Measurements from ENCODE around the gene SMIM11. TPM values are rescaled to one million over a fixed set of nuclear protein-coding genes. Genes with fewer than 3 reads are reported as not detected.
"Not testable (repeated sequence)": the region's sequence is repeated elsewhere in the genome, so short reads cannot be mapped to it uniquely, and the experiment has no call there.

SMIM11 gene
- total and polyA plus RNA-seq, 10 of the 15 experiments (the other 5 are each of a cell fraction or from before 2014, with no cell fraction given): 4.8 to 43.1 (median 16.0) TPM

- peak; percentile 98 for ATAC-seq
- H3K4me1 ChIP-seq (ENCODE audit: control insufficient read depth, insufficient read depth, low read length); H4K20me1 ChIP-seq (ENCODE audit: control insufficient read depth, insufficient read depth); H3K9me3 ChIP-seq (replicated peaks; ENCODE audit: control insufficient read depth, insufficient read depth, low read length); H3K36me3 ChIP-seq (ENCODE audit: control insufficient read depth in 2 of 2, insufficient read depth in 2 of 2, low read length in 1 of 2); CTCF ChIA-PET; H3K4me3 ChIP-seq; H3K9ac ChIP-seq (ENCODE audit: control insufficient read depth, insufficient read depth, low read length); BruUV-seq (replicated peaks); in situ Hi-C loops (cut with MboI); POLR2A ChIA-PET; H3K27ac ChIP-seq (ENCODE audit: control insufficient read depth, insufficient read depth); SMC1A ChIA-PET (ENCODE audit: uncharacterized antibody, unreplicated experiment); H3K4me2 ChIP-seq (ENCODE audit: control insufficient read depth, insufficient read depth); H3K79me2 ChIP-seq (ENCODE audit: control insufficient read depth, insufficient read depth, low read length); DNase-seq (ENCODE audit: low read depth, low spot score); intact Hi-C loops (cut with micrococcal nuclease; ENCODE audit: unreplicated experiment); H2AFZ ChIP-seq (ENCODE audit: control insufficient read depth, low read depth, low read length); RAD21 ChIA-PET (ENCODE audit: unreplicated experiment); H3K27me3 ChIP-seq (replicated peaks in 1 of 2; ENCODE audit: control insufficient read depth in 2 of 2, insufficient read depth in 2 of 2, low read length in 1 of 2): not testable (repeated sequence)
- no CpG with 5 or more reads among the region's 14 CpGs for WGBS (ENCODE audit: insufficient coverage, insufficient replicate concordance, low lambda C conversion rate, missing lambda C conversion rate)
- FAIRE-seq: peak; percentile 99
Observed at GRCh38 chr21:34383724-34384415, 8.6 kb downstream of the SMIM11 start.

- RAD21 ChIA-PET (ENCODE audit: unreplicated experiment); H3K9ac ChIP-seq (ENCODE audit: control insufficient read depth, insufficient read depth, low read length); ATAC-seq; POLR2A ChIA-PET; BruUV-seq (replicated peaks); H3K27ac ChIP-seq (ENCODE audit: control insufficient read depth, insufficient read depth); H3K4me2 ChIP-seq (ENCODE audit: control insufficient read depth, insufficient read depth); H3K36me3 ChIP-seq (ENCODE audit: control insufficient read depth in 2 of 2, insufficient read depth in 2 of 2, low read length in 1 of 2); in situ Hi-C loops (cut with MboI); H3K27me3 ChIP-seq (replicated peaks in 1 of 2; ENCODE audit: control insufficient read depth in 2 of 2, insufficient read depth in 2 of 2, low read length in 1 of 2); CTCF ChIA-PET; H3K4me1 ChIP-seq (ENCODE audit: control insufficient read depth, insufficient read depth, low read length); FAIRE-seq; H3K79me2 ChIP-seq (ENCODE audit: control insufficient read depth, insufficient read depth, low read length); SMC1A ChIA-PET (ENCODE audit: uncharacterized antibody, unreplicated experiment); H4K20me1 ChIP-seq (ENCODE audit: control insufficient read depth, insufficient read depth); DNase-seq (ENCODE audit: low read depth, low spot score); intact Hi-C loops (cut with micrococcal nuclease; ENCODE audit: unreplicated experiment); H2AFZ ChIP-seq (ENCODE audit: control insufficient read depth, low read depth, low read length); H3K4me3 ChIP-seq; H3K9me3 ChIP-seq (replicated peaks; ENCODE audit: control insufficient read depth, insufficient read depth, low read length): not testable (repeated sequence)
- no CpG with 5 or more reads among the region's 5 CpGs for WGBS (ENCODE audit: insufficient coverage, insufficient replicate concordance, low lambda C conversion rate, missing lambda C conversion rate)
Observed at GRCh38 chr21:34400522-34400921, 25.2 kb downstream of the SMIM11 start.

- SMC1A ChIA-PET (ENCODE audit: uncharacterized antibody, unreplicated experiment); DNase-seq (ENCODE audit: low read depth, low spot score); CTCF ChIA-PET; intact Hi-C loops (cut with micrococcal nuclease; ENCODE audit: unreplicated experiment); H4K20me1 ChIP-seq (ENCODE audit: control insufficient read depth, insufficient read depth); POLR2A ChIA-PET; ATAC-seq; H3K4me3 ChIP-seq; H3K36me3 ChIP-seq (ENCODE audit: control insufficient read depth in 2 of 2, insufficient read depth in 2 of 2, low read length in 1 of 2); H3K4me1 ChIP-seq (ENCODE audit: control insufficient read depth, insufficient read depth, low read length); H3K9me3 ChIP-seq (replicated peaks; ENCODE audit: control insufficient read depth, insufficient read depth, low read length); H3K9ac ChIP-seq (ENCODE audit: control insufficient read depth, insufficient read depth, low read length); H2AFZ ChIP-seq (ENCODE audit: control insufficient read depth, low read depth, low read length); H3K79me2 ChIP-seq (ENCODE audit: control insufficient read depth, insufficient read depth, low read length); FAIRE-seq; in situ Hi-C loops (cut with MboI); H3K27ac ChIP-seq (ENCODE audit: control insufficient read depth, insufficient read depth); H3K4me2 ChIP-seq (ENCODE audit: control insufficient read depth, insufficient read depth); H3K27me3 ChIP-seq (replicated peaks in 1 of 2; ENCODE audit: control insufficient read depth in 2 of 2, insufficient read depth in 2 of 2, low read length in 1 of 2); BruUV-seq (replicated peaks); RAD21 ChIA-PET (ENCODE audit: unreplicated experiment): not testable (repeated sequence)
- WGBS (ENCODE audit: insufficient coverage, insufficient replicate concordance, low lambda C conversion rate, missing lambda C conversion rate): no CpG with 5 or more reads among the region's 5 CpGs
Observed at GRCh38 chr21:34404742-34405141, 29.4 kb downstream of the SMIM11 start.

- CTCF ChIA-PET; H3K36me3 ChIP-seq (ENCODE audit: control insufficient read depth in 2 of 2, insufficient read depth in 2 of 2, low read length in 1 of 2); H3K9ac ChIP-seq (ENCODE audit: control insufficient read depth, insufficient read depth, low read length); H3K4me2 ChIP-seq (ENCODE audit: control insufficient read depth, insufficient read depth); H2AFZ ChIP-seq (ENCODE audit: control insufficient read depth, low read depth, low read length); H3K79me2 ChIP-seq (ENCODE audit: control insufficient read depth, insufficient read depth, low read length); H3K4me3 ChIP-seq; FAIRE-seq; H3K4me1 ChIP-seq (ENCODE audit: control insufficient read depth, insufficient read depth, low read length); POLR2A ChIA-PET; ATAC-seq; DNase-seq (ENCODE audit: low read depth, low spot score); intact Hi-C loops (cut with micrococcal nuclease; ENCODE audit: unreplicated experiment); H4K20me1 ChIP-seq (ENCODE audit: control insufficient read depth, insufficient read depth); H3K27me3 ChIP-seq (replicated peaks in 1 of 2; ENCODE audit: control insufficient read depth in 2 of 2, insufficient read depth in 2 of 2, low read length in 1 of 2); RAD21 ChIA-PET (ENCODE audit: unreplicated experiment); H3K9me3 ChIP-seq (replicated peaks; ENCODE audit: control insufficient read depth, insufficient read depth, low read length); BruUV-seq (replicated peaks); H3K27ac ChIP-seq (ENCODE audit: control insufficient read depth, insufficient read depth); in situ Hi-C loops (cut with MboI); SMC1A ChIA-PET (ENCODE audit: uncharacterized antibody, unreplicated experiment): not testable (repeated sequence)
- WGBS (ENCODE audit: insufficient coverage, insufficient replicate concordance, low lambda C conversion rate, missing lambda C conversion rate): no CpG with 5 or more reads among the region's 2 CpGs
Observed at GRCh38 chr21:34405686-34406085, 30.4 kb downstream of the SMIM11 start.
